Measurements from ENCODE around the gene IVD.
A peak's percentile ranks its signal among the peaks of the same experiment; 100 is the strongest.

IVD gene

GRCh38 chr15:40398413-40398873 lies 7.2 kb upstream of the IVD start:
- no peak overlapping the region for H3K4me3 ChIP-seq (replicated peaks; ENCODE audit: low read depth, low read length)
- TF ChIP-seq CTCF (IDR thresholded peaks at IDR 0.05; ENCODE audit: low read depth, low read length, missing control alignments), result no peak
- no peak for DNase-seq (ENCODE audit: extremely low read depth, low read depth)

- no peak overlapping the region for H3K4me3 ChIP-seq (replicated peaks; ENCODE audit: low read depth, low read length)
- TF ChIP-seq CTCF (IDR thresholded peaks at IDR 0.05; ENCODE audit: low read depth, low read length, missing control alignments), result no peak
- DNase-seq (ENCODE audit: extremely low read depth, low read depth), result no peak
Measured at GRCh38 chr15:40399370-40399769, 6.2 kb upstream of the IVD start.

GRCh38 chr15:40407330-40407990 lies 1.9 kb downstream of the IVD start:
- no peak for DNase-seq (ENCODE audit: extremely low read depth, low read depth)
- peak overlapping the region; percentile 84 for H3K4me3 ChIP-seq (replicated peaks; ENCODE audit: low read depth, low read length)
- TF ChIP-seq CTCF (IDR thresholded peaks at IDR 0.05; ENCODE audit: low read depth, low read length, missing control alignments), result no peak

GRCh38 chr15:40409366-40409765 lies 3.8 kb downstream of the IVD start:
- no peak for TF ChIP-seq CTCF (IDR thresholded peaks at IDR 0.05; ENCODE audit: low read depth, low read length, missing control alignments)
- no peak for DNase-seq (ENCODE audit: extremely low read depth, low read depth)
- H3K4me3 ChIP-seq (replicated peaks; ENCODE audit: low read depth, low read length), result no peak overlapping the region

- DNase-seq (ENCODE audit: extremely low read depth, low read depth), result no peak
- H3K4me3 ChIP-seq (replicated peaks; ENCODE audit: low read depth, low read length), result no peak overlapping the region
- no peak for TF ChIP-seq CTCF (IDR thresholded peaks at IDR 0.05; ENCODE audit: low read depth, low read length, missing control alignments)
Measured at GRCh38 chr15:40410476-40410875, 4.9 kb downstream of the IVD start.

GRCh38 chr15:40412095-40412759 lies 6.6 kb downstream of the IVD start:
- TF ChIP-seq CTCF (IDR thresholded peaks at IDR 0.05; ENCODE audit: low read depth, low read length, missing control alignments), result no peak
- DNase-seq (ENCODE audit: extremely low read depth, low read depth), result no peak
- H3K4me3 ChIP-seq (replicated peaks; ENCODE audit: low read depth, low read length), result no peak overlapping the region

Data from HFF-Myc (cell line).